GM19463 (cell line): ENCODE measurements around the gene GSS.

Experiments
- ATAC-seq: cut with Tn5 transposase; IDR thresholded peaks from one replicate; pipeline ENCODE4 v1.9.1; 2021; ENCODE audit warnings: mild to moderate bottlenecking, moderate library complexity; ENCODE audit not compliant: unreplicated experiment

GSS gene

GRCh38 chr20:34993941-34994508 lies 38.4 kb upstream of the GSS start:
- no peak for ATAC-seq

- no peak for ATAC-seq
Observed at GRCh38 chr20:34992751-34993417, 37.3 kb upstream of the GSS start.

GRCh38 chr20:34990661-34991214 lies 35.1 kb upstream of the GSS start:
- no peak for ATAC-seq

GRCh38 chr20:34990231-34990630 lies 34.6 kb upstream of the GSS start:
- ATAC-seq = no peak

- ATAC-seq = no peak
Observed at GRCh38 chr20:34989670-34990069, 34.1 kb upstream of the GSS start.

- ATAC-seq = no peak
Observed at GRCh38 chr20:34989118-34989517, 33.5 kb upstream of the GSS start.

GRCh38 chr20:34988191-34988540 lies 32.6 kb upstream of the GSS start:
- no peak for ATAC-seq

- no peak for ATAC-seq
Observed at GRCh38 chr20:34987288-34988190, 31.9 kb upstream of the GSS start.

GRCh38 chr20:34986311-34987287 lies 31.0 kb upstream of the GSS start:
- no peak for ATAC-seq

GRCh38 chr20:34985461-34986310 lies 30.1 kb upstream of the GSS start:
- no peak for ATAC-seq

- ATAC-seq = no peak
Observed at GRCh38 chr20:34984756-34985261, 29.2 kb upstream of the GSS start.

GRCh38 chr20:34983995-34984735 lies 28.6 kb upstream of the GSS start:
- no peak for ATAC-seq

GRCh38 chr20:34983089-34983820 lies 27.6 kb upstream of the GSS start:
- no peak for ATAC-seq

GRCh38 chr20:34982270-34983088 lies 26.9 kb upstream of the GSS start:
- ATAC-seq = no peak

- no peak for ATAC-seq
Observed at GRCh38 chr20:34980543-34981233, 25.1 kb upstream of the GSS start.

GRCh38 chr20:34979366-34980153 lies 24.0 kb upstream of the GSS start:
- ATAC-seq = no peak
